Stimulated activated CD8-positive, alpha-beta memory T cell treated with anti-CD3 and anti-CD28 coated beads, Interleukin-15, amount 100 ng/mL, for 24 hours (primary cell): Measurements from ENCODE around the gene CST6.

Source experiments
- DNase-seq: peaks from one replicate; pipeline ENCODE4 v3.0.0-alpha.2; 2020; ENCODE audit warnings: low read depth

CST6 gene

GRCh38 chr11:66011785-66012303 is at the start of gene CST6:
Gene CST6 (plus strand): TSS chr11:66012008. CDS start chr11:66012045, 37 bp downstream.
- no peak for DNase-seq

DNA sequence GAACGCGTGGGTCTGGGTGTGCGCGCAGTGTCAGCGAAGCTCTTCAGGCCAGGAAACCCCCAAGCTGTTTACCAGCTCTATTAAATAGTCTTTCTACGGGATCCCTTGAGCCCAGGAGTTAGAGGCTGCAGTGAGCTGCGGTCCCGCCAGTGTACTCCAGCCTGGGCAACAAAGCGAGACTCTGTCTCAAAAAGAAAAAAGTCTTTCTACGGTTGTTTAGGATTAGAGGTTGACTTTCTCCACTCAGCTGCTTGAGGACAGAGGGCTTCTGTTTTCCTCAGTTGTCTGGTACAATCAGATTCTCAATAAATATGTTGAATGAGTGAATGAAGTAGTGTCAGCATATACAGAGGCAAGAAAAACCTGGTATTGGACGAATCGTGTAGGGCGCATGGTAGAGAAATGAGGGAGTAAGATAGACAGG is 49.7 kb upstream of the CST6 start:
- DNase-seq = no peak

DNA sequence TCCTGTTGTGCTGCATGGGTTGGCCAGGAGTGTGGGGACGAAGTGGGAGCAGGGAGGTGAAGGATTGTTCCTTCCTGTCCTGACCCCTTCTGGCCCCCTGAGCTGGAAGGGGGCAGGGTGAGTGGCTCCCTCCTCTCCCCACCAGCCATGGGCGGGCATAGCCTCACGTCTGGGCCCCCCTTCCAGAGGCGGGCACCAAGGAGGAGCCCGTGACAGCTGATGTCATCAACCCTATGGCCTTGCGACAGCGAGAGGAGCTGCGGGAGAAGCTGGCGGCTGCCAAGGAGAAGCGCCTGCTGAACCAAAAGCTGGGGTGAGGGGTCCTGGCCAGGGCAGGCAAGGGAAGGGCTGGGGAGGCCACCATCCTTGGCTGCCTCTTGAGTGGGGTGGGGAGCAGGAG is 46.9 kb upstream of the CST6 start:
- DNase-seq = no peak

GRCh38 chr11:65965986-65966762 is 45.6 kb upstream of the CST6 start:
- DNase-seq = no peak

GRCh38 chr11:65967329-65967934 is 44.4 kb upstream of the CST6 start:
- no peak for DNase-seq

DNA sequence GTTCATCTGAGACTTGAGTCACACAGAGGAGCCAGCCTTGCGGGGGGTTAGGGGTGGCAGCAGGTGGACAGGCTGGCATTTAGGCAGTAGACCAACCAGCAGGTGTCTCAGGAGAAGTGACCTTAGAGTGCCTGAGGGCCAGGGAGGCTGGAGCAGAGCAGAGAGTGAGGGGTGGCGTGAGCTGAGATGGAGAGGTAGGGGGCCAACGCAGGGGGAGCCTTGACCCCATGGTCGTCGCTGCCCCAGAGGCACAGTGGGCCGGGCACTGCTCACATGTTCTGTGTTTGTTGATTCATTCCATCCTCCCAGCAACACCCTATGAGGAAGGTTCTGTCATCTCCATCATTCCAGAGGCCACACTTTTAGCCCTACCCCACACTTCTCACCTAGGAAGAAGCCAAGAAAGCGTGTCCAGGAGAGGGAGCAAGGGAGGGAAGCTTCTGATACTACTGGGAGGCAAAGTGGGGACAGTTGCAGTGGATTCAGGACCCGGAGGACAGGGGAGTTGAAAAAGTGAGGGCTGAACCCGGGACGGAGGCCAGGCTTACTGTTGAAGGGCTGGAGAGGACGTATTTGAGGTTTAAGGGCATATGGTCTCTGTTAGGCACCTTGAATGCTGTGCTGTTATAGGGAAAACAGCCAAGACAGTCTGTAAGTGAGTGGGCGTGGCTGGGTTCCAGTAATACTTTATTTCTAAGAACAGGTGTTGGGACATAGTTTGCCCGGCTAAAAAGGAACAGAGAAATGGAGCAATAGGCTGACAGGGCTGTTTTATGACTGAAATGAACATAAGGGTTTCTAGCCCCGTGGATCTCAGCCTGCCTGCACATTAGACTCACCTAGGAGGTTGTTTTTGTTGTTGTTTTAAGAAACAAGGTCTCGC is 43.0 kb upstream of the CST6 start:
- DNase-seq = no peak

- DNase-seq = no peak
Measured at GRCh38 chr11:65972116-65972515, 39.7 kb upstream of the CST6 start.

- no peak for DNase-seq
Measured at GRCh38 chr11:65973439-65974110, 38.2 kb upstream of the CST6 start.

GRCh38 chr11:65975771-65976170 is 36.0 kb upstream of the CST6 start:
- no peak for DNase-seq

GRCh38 chr11:65976216-65977176 is 35.3 kb upstream of the CST6 start:
- DNase-seq = no peak

GRCh38 chr11:65977621-65978390 is 34.0 kb upstream of the CST6 start:
- DNase-seq = no peak

- no peak for DNase-seq
Measured at GRCh38 chr11:65978391-65979238, 33.2 kb upstream of the CST6 start.

DNA sequence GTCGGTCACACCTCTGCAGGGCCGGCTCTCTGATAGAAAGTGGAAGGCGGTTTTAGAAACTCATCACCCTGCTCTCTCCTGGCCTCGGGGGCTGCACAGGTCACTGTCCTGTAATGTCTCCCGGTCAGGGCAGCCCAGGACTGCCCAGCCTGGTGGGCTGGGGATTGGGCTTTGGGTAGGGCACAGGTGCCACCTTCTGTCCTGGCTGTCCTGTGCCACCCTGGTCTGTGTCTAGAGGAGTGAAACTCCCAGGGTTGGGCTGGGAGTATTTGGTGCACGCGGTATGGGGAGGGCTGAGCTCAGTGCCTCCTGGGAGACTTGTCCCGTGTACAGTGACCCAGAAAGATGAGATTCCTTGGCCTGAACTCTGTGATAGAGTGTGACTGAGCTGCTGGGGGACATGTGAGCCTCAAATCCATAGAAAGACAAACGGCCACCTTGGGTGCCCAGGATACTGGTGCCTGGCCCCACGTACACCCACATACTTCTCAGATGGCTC is 32.5 kb upstream of the CST6 start:
- DNase-seq = no peak

GRCh38 chr11:65981101-65981740 is 30.6 kb upstream of the CST6 start:
- DNase-seq = no peak

DNA sequence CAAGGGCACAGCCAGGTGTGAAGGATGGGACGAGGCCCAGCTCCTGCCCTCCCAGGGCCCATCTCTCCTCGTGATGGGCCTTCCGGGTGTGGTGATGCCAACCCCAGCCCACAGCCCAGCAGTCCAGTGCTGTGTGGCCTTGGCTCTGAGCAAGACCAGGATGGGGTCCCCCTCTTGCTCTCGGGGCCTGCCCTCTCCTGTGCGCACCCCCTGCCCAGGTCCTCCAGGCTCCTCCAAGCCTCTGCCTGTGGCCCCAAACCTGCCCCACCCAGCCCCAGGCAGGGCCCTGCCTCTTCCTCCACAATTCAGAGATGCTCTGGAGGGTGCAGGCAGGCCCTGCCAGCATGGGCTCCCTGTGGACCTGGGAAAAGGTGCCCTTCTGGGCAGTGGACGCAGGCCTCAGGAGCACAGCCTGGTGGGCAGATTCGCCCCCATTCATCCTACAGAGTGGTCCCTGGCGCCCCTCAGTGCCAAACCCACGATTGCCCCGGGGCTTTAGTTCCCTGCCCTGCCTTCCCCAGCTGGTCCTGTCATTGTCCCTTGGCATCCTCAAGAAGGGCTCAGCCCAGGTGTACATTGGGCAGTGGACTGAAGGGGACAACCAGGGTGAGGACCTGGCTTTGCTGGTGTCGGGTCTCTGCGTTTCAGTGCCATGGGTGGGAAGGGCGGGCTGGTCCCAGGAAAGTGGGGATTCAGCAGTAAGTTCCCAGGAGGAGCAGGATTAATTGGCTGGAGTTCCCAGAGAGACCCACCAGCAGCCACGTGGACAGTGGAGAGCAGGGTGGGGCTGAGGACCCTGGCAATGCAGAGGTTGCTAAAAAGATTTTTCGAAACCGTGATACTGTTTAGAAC is 29.6 kb upstream of the CST6 start:
- no peak for DNase-seq

DNA sequence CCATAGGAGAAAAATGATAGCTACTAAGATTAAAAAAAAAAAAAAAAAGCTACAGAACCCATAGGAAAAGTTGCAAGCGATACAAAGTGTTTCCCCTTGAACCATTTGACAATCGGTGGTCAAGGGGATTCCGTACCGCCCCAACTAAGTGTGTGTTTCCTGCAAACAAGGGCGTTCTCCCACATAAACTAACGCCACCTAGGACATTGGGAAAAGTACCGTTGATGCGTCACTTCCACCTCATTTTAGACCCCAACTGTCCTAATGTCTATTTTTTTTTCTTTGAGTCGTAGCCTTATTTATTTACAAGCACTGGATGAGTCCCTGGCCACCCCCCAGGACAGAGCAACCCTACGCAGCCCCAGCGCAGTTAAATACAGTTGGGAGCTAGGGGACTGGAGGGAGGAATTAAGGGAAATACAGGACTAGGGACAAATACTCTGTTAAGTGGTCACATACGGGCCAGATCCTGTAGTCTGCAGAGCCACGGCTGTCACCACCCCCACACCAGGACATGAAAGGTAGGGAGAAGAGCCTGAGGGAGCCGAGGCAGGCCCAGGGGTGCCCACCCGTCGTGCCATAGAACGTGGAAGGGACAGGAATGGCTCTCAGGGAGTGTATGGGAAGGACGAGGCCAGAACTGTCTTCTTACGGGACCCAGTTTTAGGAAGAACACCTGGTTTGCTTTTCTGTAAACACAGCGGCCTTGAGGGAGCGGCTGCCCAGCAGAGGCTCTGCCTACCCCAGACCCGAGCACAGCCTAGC is 28.8 kb upstream of the CST6 start:
- DNase-seq = no peak

- DNase-seq = no peak
Measured at GRCh38 chr11:65983589-65983987, 28.2 kb upstream of the CST6 start.
